Stimulated activated CD8-positive, alpha-beta memory T cell treated with anti-CD3 and anti-CD28 coated beads, Interleukin-4, amount 100 ng/mL, for 24 hours (primary cell): ENCODE results near the gene SOHLH2.

ENCODE experiments used
- DNase-seq: peaks from one replicate; pipeline ENCODE4 v3.0.0-alpha.2; 2020; ENCODE audit warnings: low read depth

SOHLH2 gene

DNA sequence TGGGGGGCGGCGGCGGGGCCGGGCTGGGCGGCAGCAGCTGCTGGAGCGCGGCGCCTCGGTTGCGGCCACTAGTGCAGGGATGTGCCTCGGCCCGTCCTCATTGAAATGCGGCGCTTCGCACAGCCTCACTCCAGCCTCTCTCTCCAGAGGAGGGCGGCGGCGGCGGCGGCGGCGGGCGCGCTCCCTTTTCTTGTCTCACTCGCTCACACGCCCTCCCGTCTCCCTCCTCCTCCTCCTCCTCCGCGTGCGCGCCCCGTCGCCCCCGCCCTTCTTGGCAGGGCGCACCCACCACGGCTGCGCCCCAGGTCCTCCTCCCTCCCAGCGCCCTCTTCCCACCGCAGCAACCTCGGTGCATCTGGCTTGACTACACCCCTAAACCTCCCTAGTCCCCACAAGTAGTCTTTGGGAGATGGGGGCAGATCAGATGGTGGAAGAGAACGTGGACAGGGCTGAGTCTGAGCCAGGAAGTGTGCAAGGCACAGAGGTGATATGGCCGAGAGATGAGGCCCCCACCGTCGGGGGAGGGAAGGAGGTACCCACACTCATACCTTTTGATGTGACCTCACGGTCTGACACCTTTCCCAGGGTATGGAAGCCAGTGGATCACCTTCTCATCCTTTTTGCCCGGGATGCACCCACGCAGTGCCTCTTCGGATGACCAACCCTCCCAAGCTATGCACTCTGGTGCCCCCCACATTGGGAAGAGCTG is 83.0 kb downstream of the SOHLH2 start, which contains the start of gene DCLK1:
Gene DCLK1, minus strand, starts transcription at position 161 of the 709 bp plus-strand sequence.
- DNase-seq, result no peak

DNA sequence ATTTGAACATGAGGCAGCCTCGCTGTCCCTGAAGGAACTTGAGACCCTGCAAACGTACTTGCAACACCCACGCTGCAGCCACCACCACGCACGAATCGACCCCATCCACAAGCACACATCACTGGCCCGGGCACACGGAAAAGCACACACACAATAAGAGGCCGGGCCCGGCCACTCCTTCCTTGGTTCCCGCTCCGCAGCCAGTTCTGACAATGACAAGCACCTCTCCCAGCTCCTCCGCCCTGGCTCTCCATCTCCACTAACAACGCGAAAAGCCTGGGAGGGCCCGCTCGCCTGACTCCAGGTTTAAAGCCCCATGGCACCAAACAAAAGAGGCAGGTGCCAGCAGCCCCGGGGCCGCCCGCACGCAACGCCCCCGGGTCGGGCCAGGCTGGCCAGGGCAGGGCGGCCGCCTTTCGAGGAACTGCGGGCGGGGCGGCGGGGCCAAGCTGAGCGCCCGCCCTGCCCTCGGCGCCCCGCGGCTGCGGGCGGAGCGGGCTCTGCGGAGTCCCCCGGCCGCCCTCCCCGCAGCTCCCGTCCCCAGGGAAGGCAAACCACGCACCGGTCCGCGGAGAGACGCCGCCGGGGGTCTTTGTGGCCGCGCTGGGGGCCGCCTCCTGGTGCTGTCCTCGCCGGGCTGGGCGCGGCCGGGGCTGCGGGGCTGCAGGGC is 83.7 kb downstream of the SOHLH2 start:
- DNase-seq, result no peak

DNA sequence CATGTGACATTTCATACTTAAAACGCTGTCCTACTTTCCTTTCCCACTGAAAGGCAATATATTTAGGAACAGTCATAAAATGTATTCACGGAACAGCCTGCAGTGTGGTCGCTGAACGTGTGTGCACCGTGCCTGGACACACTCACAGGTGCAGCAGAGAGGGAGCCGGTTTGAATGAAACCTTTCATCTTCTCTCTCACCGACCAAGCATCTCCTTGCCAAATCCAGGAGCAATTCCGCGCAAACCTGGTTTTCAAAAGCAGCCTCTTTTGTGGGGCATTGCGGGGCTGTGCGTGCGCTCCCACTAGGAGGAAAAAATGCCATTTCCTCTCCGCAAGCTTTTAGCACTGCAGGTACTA is 84.2 kb downstream of the SOHLH2 start:
- DNase-seq, result no peak

GRCh38 chr13:36129539-36129938 is 84.8 kb downstream of the SOHLH2 start:
- no peak for DNase-seq

DNA sequence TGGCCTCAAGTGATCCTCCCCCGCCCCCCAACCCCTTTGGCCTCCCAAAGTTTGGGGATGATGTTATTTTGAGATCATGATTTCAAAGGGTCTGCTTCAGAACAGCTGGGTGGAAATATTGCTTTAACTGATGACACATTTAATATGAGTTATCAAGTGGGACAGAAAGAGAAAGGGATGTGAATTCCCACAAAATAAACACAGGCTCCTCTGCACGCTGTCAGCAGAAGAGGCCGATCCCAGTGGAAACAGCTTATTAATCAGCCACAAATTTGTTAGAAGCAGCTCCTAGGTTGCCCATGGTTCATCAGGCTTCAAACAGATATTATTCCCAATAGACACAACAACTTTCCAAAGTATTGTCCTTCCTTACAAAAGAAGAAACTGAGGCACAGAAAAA is 87.9 kb downstream of the SOHLH2 start:
- no peak for DNase-seq

DNA sequence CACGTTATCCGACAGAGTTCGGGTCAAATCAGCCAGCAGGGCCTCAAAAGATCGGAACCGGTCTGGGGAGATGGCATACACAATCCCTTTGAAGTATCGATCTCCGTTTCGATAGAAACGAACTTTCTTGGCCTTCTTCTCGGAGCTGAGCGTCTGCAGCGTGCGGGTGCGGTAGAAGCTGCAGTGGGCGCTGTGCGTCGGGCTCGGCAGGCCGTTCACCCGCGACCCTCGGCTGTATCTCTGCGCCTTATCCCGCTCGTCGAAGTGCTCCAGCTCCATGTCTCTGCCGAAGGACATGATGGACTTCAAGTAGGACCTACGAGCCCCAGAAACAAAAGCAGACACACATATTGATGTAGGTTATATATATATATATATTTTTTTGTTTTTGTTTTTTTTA is 88.5 kb downstream of the SOHLH2 start:
- no peak for DNase-seq

DNA sequence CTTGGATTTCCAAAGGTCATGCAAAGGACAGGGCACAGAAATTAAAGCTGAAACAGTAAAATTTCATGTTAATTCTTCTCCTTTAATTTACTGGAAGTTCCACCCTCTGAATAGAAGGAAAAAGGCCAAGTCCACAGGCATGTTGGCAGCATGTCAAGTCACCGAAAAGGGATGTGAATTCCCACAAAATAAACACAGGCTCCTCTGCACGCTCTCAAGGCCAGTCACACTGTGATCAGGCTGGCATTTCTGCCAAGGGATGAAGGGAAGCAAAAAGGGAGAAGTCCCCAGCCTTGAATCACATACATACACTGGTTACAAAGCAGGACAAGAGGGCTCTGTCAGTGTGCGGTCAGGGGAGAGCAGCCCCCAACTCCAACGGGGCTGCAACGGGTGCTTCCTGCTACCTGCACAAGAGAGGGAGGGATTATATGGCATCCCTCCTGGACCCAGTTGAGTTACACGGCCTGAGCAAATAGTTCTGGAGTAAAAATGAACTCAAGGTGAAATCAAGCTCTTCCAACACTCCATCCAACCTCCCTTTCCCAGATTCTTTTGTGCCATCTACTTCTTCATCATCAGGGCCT is 90.0 kb downstream of the SOHLH2 start:
- DNase-seq, result no peak
